Activated CD8-positive, alpha-beta memory T cell treated with anti-CD3 and anti-CD28 coated beads, Interleukin-2, amount 10 ng/mL, durations not matched to agents 7 days and 5 days (primary cell): ENCODE data around the gene UBAC1. TPM values are rescaled to one million over a fixed set of nuclear protein-coding genes. Genes with fewer than 3 reads are reported as not detected.

ENCODE experiments used
- ATAC-seq: fragments of 150-1000 bp; cut with Tn5 transposase; one replicate; pipeline ENCODE4 v1.10.0; 2021; ENCODE audit warnings: moderate library complexity
- CTCF ChIA-PET: fragments of 350-600 bp; sonication (Branson Sonifier 250); formaldehyde crosslinking; loops from one replicate; lab custom pipeline; 2021; ENCODE audit warnings: antibody characterized with exemption; lab: Charles Lee
- DNase-seq: peaks from one replicate; pipeline ENCODE4 v3.0.0-alpha.2; 2020
- H3K27ac Mint-ChIP-seq: one replicate; pipeline ENCODE4 v1.8.0; 2021; ENCODE audit warnings: mild to moderate bottlenecking, mixed read lengths
- H3K27me3 Mint-ChIP-seq: one replicate; pipeline ENCODE4 v1.8.0; 2021; ENCODE audit warnings: mixed read lengths
- H3K36me3 Mint-ChIP-seq: one replicate; pipeline ENCODE4 v1.8.0; 2021; ENCODE audit warnings: mild to moderate bottlenecking, mixed read lengths
- H3K4me1 Mint-ChIP-seq: one replicate; pipeline ENCODE4 v1.8.0; 2021; ENCODE audit warnings: mixed read lengths
- H3K4me3 Mint-ChIP-seq: one replicate; pipeline ENCODE4 v1.8.0; 2021; ENCODE audit warnings: mild to moderate bottlenecking, moderate library complexity, mixed read lengths
- H3K9me3 Mint-ChIP-seq: one replicate; pipeline ENCODE4 v1.8.0; 2022; ENCODE audit warnings: low read depth, mixed read lengths
- total RNA-seq, 2 experiments: library from RNA; stranded (reverse); gene quantifications; one replicate each; pipeline ENCODE4 v1.2.3, GENCODE V29; 2021

Gene UBAC1
- total RNA-seq, 2 experiments from 2014 or later = 32.6 to 36.5 TPM

DNA sequence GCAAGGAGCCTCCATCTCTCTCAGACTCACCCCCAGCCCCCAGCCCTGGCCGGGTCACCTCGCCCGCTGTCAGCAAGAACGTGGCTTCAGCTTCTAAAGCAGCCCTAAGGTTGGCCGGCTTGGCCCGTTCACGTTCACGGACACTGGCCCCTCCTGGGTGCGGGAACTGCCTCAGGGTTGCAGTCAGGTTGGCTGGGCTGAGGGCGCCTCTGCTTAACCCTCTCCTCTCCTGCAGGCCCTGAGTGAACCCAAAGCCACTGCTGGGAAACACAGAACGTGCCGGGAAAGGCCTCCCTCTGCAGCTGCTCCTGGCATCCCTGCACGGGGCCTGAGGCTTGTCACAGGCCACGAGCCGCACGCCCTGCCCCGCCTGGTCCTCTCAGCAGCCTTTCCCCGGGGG lies 40.1 kb upstream of the UBAC1 start:
- H3K27ac Mint-ChIP-seq = no peak overlapping the region
- ATAC-seq (no peak), DNase-seq (no peak)
- H3K36me3 Mint-ChIP-seq = no peaks in the 10 kb centered on the region
- no peaks in the 10 kb centered on the region for H3K4me1 Mint-ChIP-seq
- H3K27me3 Mint-ChIP-seq = no peaks in the 10 kb centered on the region
- H3K9me3 Mint-ChIP-seq = no peaks in the 10 kb centered on the region
- CTCF ChIA-PET = no interaction called here
- H3K4me3 Mint-ChIP-seq = no peak overlapping the region

DNA sequence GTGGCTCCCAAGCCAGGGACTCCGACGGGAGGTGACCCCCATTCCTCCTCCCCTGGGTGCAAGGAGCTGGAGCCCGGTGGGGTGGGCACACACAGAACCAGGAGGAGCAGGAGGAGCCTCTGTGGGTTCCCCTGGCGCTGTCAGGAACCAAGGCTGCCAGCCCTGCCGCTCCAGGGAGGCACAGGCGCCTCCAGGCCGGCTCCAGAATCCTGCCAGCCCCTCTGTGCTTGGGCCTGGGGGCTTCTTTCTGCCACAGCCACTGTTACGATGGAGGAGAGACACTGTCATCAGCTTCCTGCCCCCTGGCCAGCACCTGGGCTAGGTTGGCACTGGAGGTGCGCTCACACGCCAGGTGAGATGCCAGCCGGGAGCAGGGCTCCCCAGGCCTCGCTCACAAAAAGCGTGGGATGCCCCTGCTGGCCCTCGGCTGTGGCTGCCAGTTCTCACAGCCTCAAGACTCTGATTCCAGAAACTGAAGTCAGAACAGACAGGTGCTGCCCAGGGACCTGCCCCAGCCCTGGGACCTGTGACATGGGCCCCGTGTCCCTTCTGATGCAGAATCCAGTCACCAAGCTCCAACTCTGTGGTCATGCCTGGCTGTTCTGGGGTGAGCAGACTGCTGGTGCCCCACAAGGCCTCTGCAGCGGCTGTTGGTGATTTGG lies 37.4 kb upstream of the UBAC1 start:
- Mint-ChIP-seq H3K27ac (no peak overlapping the region), H3K4me1 (peaks cover 1% of the 10 kb centered on the region), H3K27me3 (no peaks in the 10 kb centered on the region), H3K36me3 (no peaks in the 10 kb centered on the region), H3K9me3 (no peaks in the 10 kb centered on the region), H3K4me3 (no peak overlapping the region)
- ATAC-seq (no peak), DNase-seq (no peak)
- CTCF ChIA-PET = interaction anchor here (0.7 kb wide), 1 partner anchor 25 kb away, joined by 3 read pairs; no protein-coding TSS in a partner anchor

DNA sequence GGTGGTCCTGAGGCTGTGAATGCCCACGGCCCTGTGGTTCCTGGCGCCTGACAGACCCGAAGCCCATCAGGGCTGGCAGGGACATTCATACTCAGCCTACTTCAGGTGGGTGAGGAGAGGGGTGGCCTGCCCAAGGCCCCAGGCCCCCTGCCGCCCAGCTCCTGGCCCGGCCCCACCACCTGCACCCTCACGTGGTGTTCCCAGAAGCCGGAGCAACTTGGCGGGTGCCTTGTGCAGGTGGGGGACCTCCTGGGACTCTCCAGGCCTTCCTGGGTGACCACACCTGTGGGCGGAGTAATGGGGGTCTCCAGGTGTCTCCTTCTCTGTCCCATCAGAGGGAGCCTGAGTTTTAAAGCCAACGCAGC lies 36.8 kb upstream of the UBAC1 start:
- Mint-ChIP-seq H3K9me3 (no peaks in the 10 kb centered on the region), H3K27ac (no peak overlapping the region), H3K27me3 (no peaks in the 10 kb centered on the region), H3K4me3 (no peak overlapping the region), H3K36me3 (no peaks in the 10 kb centered on the region), H3K4me1 (peaks cover 1% of the 10 kb centered on the region)
- DNase-seq (no peak), ATAC-seq (no peak)
- CTCF ChIA-PET = no interaction called here

DNA sequence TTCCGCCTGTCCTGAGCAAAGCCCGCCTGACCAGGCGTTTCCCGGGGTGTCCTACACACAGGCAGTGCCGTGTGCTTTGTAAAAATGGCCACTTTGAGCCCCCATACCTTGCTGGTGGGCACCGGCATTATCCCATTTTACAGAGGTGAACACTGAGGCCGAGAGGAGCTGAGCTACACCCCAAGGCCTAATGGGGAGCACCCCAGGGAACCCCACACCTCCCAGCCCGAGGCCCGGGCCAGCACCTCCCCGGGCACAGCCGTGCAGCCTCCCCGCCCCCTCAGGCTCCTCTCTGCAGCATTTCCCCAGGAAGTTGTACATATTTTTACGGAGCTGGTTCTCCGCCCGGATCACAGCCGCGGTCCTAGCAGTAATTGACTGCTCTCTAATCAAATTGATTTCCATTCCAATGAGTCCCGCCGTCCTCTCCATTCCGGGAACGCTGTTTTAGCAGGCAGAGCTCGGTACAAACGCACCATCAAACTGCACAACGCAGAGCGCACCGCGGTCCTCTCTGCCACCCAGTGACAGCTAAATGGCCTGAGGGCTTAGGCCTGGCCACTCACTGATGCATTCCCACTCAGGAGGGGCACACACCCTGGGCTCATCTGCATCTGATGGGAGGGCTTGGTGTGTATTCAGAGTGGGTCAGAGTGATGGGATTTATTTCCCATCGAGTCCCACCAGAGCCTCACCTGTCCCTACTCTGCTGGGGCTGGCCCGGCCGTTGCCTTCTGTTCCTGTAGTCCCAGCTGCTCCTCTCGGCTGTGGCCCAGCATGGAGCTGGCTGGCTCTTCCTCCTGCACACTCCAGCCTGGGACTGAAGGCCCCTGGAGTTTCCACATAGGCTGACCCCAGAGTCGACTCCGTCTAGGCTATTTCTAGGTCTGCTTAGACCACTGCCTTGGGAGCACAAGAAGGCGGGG lies 36.2 kb upstream of the UBAC1 start:
- CTCF ChIA-PET = interaction anchor here (0.9 kb wide), 1 partner anchor 47 kb away, joined by 3 read pairs; no protein-coding TSS in a partner anchor
- Mint-ChIP-seq H3K27me3 (no peaks in the 10 kb centered on the region), H3K36me3 (no peaks in the 10 kb centered on the region), H3K4me1 (peaks cover 6% of the 10 kb centered on the region), H3K27ac (no peak overlapping the region), H3K9me3 (no peaks in the 10 kb centered on the region), H3K4me3 (no peak overlapping the region)
- no peak for DNase-seq
- ATAC-seq = no peak

DNA sequence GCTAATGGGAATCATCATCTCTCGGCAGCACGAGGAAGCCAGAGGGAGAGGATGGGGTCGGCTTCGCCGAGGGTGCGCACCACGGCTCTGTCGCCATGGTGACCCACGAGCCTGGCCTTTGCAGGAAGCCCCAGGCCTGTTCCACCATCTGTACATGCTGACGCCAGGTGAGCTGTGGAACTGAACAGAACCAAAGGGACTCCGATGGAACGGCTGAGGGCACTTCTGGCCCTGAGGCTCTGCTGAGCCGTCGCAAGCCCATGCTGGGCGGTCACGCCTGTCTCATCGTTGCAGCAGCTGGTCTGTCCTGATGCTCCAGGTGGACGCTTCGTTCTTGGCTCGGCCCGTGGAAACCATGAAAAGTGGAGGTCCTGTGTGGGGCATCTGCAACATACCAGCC lies 34.6 kb upstream of the UBAC1 start:
- Mint-ChIP-seq H3K4me1 (peaks cover 12% of the 10 kb centered on the region), H3K36me3 (no peaks in the 10 kb centered on the region), H3K27ac (no peak overlapping the region), H3K9me3 (no peaks in the 10 kb centered on the region), H3K4me3 (no peak overlapping the region), H3K27me3 (no peaks in the 10 kb centered on the region)
- CTCF ChIA-PET = no interaction called here
- ATAC-seq = no peak
- no peak for DNase-seq

DNA sequence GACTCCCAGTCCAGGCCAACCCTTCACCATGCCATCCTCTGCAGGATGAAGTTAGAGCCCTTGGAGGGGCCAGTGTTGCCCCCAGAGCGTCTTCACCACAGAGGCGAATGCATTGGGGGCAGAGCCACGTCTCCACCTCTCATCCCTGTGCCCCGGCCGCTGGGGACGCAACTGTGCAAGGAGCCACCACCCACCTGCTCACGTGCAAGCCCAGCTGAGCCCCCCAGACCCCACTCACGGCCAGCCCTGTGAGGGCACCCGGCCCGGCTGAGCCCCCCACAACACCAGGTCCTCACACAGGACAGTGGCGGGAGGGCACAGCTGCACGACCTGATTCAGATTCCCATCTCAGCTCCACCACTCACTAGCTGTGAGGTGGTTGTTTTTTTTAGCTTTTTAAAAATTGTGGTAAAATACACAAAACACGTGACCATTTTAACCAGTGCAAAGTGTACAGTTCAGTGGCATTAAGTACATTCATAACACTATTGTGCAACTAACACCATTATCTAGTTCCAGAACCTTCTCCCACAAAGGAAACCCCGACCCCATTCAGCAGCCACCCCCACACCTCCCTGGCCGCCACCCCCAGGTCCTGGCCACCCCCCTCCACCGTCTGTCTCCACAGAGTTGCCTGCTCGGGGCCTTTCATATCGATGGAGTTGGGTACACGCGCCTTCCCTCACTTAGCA lies 33.5 kb upstream of the UBAC1 start:
- Mint-ChIP-seq H3K4me1 (peaks cover 12% of the 10 kb centered on the region), H3K4me3 (no peak overlapping the region), H3K9me3 (no peaks in the 10 kb centered on the region), H3K27me3 (peaks cover 3% of the 10 kb centered on the region), H3K27ac (no peak overlapping the region), H3K36me3 (no peaks in the 10 kb centered on the region)
- DNase-seq (no peak), ATAC-seq (no peak)
- CTCF ChIA-PET = no interaction called here

DNA sequence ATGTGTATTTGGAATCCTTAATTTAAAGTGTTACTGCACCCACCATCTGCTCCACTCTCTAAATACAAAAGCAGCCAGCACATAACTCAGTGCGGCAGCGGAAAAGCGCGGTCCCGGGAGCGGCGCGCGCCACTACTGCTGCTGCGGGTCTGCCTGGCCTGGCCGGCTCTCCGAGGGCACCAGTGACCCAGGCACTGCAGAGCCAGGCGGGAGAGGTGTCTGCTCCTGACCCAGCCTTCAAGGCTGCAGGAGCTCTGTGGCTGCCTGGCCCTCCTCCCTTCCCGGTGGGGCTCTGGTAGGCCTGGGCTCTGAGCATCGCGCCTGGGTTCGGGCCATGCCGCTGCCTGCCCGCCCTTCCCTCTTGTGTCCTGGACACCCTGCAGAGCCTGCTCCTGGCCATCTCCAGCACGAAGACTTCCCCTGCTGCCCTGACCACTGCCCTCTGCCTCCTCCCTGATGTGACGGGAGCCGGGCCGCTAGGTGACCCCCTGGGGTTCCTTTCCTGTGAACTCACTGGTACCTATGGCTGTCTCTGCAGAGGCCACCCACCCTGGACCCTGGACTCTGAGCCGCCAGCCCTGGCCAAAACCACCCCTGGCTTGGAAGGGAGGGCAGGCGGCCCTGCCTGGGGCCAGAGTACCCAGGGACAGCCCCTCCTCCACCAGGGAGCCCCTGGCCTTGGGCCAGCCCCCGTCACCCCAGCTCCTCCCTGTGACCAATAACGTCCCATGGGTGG lies 32.8 kb upstream of the UBAC1 start:
- Mint-ChIP-seq H3K9me3 (no peaks in the 10 kb centered on the region), H3K36me3 (no peaks in the 10 kb centered on the region), H3K27me3 (peaks cover 4% of the 10 kb centered on the region), H3K4me1 (peaks cover 12% of the 10 kb centered on the region), H3K4me3 (no peak overlapping the region), H3K27ac (no peak overlapping the region)
- no peak for DNase-seq
- CTCF ChIA-PET = interaction anchor here (1.3 kb wide), 1 partner anchor 27 kb away, joined by 4 read pairs; no protein-coding TSS in a partner anchor
- no peak for ATAC-seq

DNA sequence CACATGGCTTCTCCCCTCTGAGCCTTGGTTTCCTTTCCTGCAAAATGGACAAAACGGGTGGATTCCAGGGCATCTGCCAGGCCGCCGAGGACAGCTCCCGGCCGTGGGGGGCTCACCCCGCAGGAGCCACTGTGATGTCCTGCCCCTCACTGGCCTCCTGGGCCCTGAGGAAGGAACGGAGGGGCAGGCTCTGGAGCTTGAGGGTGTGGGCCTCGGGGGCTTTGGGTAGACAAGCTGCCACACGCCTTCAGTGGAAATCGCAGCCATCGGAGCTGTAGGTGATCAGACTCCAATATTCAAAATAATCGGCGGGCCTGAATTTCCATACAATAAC lies 32.2 kb upstream of the UBAC1 start:
- no peak for ATAC-seq
- Mint-ChIP-seq H3K27ac (no peak overlapping the region), H3K36me3 (no peaks in the 10 kb centered on the region), H3K4me1 (peaks cover 12% of the 10 kb centered on the region), H3K4me3 (no peak overlapping the region), H3K27me3 (peaks cover 4% of the 10 kb centered on the region), H3K9me3 (no peaks in the 10 kb centered on the region)
- DNase-seq = no peak
- CTCF ChIA-PET = interaction anchor here (1.3 kb wide), 1 partner anchor 26 kb away, joined by 4 read pairs; no protein-coding TSS in a partner anchor

DNA sequence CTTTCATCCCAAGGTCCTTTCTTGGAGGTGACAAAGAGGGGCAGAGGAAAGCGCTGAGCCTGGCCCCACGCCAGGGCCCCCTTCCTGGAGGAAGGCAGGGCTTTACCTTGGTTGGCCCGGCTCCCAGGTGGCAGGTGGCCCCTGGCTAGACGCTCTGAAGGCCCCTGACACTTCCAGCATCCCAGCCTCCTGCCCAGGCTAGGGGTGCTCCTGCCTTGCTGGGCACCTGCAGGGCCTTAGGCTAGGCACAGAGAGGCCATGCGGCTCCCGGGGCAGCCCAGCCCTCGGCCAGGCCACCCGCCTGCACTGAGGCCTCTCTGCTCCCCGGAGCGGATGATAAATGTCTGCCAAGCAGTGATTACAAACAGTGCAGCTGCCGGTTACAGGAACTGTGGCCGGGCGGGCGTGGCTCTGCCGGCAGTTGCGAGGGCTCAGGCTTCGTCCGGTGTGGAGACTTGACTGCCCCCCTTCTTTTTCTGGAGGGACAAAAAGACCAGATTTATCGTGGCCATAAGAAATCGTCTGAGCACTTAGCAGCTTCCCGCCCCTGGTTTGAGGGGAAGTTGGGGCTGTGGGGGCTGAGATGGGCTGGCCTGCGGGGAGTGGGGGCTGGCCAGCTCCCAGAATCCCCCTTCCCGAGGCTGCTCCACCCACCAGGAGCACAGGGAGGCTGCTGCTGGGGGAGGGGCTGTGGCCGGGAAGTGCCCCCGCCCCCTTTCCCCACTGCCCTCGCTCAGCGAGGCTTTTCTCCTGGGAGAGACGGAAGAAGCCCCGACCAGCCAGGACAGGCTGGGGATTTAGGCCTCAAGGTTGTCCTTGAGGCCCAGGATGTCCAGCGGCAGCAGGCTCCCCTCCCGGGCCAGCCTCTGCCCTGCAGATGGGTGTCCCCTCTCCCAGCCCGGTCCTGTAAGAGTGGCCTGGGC lies 31.6 kb upstream of the UBAC1 start:
- DNase-seq (peak; percentile 77), ATAC-seq (peak; percentile 76)
- H3K27me3 Mint-ChIP-seq = peaks cover 4% of the 10 kb centered on the region
- CTCF ChIA-PET = interaction anchor here (0.7 to 1.4 kb wide), 6 partner anchors 23 to 130 kb away, joined by 3 to 6 read pairs (median 4); no protein-coding TSS in a partner anchor
- peak overlapping the region; percentile 39 for H3K4me3 Mint-ChIP-seq
- no peaks in the 10 kb centered on the region for H3K36me3 Mint-ChIP-seq
- H3K27ac Mint-ChIP-seq = peak overlapping the region; percentile 59
- no peaks in the 10 kb centered on the region for H3K9me3 Mint-ChIP-seq
- peaks cover 12% of the 10 kb centered on the region for H3K4me1 Mint-ChIP-seq

DNA sequence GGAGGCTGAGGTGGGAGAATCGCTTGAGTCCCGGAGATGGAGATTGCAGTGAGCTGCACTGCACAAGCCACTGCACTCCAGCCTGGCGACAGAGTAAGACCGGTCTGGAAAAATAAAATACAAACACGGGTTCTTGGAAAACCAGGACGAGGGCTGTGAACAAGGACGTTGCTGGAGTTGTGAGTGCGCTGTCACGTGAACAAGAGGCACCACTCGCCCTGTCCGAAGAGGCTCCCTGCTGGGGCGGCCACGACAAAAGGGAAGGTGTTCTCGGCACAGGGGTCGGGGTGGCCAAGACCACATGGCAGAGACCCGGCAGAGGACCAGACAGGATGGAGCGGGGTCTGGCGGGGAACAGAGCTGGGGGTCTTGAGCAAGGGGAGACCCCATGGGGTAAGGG lies 30.6 kb upstream of the UBAC1 start:
- Mint-ChIP-seq H3K9me3 (no peaks in the 10 kb centered on the region), H3K27ac (no peak overlapping the region), H3K4me1 (peaks cover 12% of the 10 kb centered on the region)

DNA sequence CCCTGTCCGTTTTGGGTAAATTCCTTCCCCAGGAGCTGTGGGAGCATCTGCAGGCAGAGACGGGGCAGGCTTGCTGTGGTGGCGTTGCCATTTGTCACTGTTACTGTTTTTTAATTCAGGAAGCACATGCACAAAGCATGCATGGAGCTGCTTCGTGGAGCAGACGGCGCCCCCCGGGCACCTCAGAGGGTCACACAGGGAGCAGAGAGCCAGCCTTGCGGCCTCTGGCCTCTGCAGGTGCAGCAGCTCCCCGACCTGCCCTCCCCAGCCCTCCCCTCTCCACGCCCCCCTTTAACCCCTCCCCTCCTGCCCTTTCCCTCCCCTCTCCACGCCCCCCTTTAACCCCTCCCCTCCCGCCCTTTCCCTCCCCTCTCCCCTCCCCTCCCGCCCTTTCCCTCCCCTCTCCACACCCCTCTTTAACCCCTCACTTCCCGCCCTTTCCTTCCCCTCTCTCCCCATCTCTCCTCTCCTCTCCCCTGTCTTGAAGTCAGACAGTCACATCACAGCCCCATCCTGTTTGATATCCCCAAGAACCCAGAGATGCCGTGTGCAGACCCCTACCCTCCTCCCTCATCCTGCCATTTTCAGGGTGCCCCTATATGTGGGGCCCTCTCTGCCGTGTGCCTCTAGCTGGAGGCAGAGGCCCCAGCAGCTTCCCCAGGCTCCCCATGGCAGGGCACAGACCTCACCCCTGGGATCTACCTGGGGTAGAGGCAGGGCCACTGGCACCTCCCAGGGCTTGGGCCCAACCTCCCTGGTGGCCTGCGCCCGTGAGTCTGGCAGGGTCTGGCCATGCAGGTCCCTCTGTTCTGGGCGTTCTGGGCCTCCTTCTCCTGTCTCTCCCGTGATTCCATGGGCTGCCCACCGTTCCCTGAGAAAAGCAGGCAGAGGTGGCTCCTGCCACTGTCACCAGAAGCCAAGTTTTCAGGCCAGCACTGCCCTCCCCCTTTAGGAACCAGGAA lies 29.6 kb upstream of the UBAC1 start:
- CTCF ChIA-PET = interaction anchor here (2.3 kb wide), 1 partner anchor 29 kb away, joined by 5 read pairs; the partner anchor contains the start of gene UBAC1
- peak; percentile 49 for DNase-seq
- Mint-ChIP-seq H3K9me3 (no peaks in the 10 kb centered on the region), H3K4me3 (no peak overlapping the region), H3K36me3 (no peaks in the 10 kb centered on the region), H3K27ac (no peak overlapping the region), H3K4me1 (peaks cover 12% of the 10 kb centered on the region), H3K27me3 (peaks cover 4% of the 10 kb centered on the region)
- peak; percentile 56 for ATAC-seq

More for the DNA sequence above, 30.6 kb upstream of the UBAC1 start:
- no peak for ATAC-seq
- Mint-ChIP-seq H3K4me3 (no peak overlapping the region), H3K27me3 (peaks cover 4% of the 10 kb centered on the region), H3K36me3 (no peaks in the 10 kb centered on the region)
- no peak for DNase-seq
- CTCF ChIA-PET = interaction anchor here (0.7 to 2.3 kb wide), 5 partner anchors 22 to 131 kb away, joined by 3 to 6 read pairs (median 5); partner anchors contain the start of gene UBAC1
